ENCODE measurements around the gene C2orf72.
"Not testable (repeated sequence)": the region's sequence is repeated elsewhere in the genome, so short reads cannot be mapped to it uniquely, and the experiment has no call there.

The C2orf72 gene

GRCh38 chr2:231037202-231037730, at the start of gene C2orf72:
Gene C2orf72, plus strand, starts transcription at chr2:231037523. Its CDS starts 43 bp downstream, at chr2:231037566.
- DNase-seq (ENCODE audit: low read depth), result no peak

GRCh38 chr2:230989731-230990130, 47.6 kb upstream of the C2orf72 start:
- DNase-seq (ENCODE audit: low read depth), result no peak

GRCh38 chr2:230990131-230990898, 47.0 kb upstream of the C2orf72 start:
- no peak for DNase-seq (ENCODE audit: low read depth)

- no peak for DNase-seq (ENCODE audit: low read depth)
Observed at GRCh38 chr2:230990899-230991150, 46.5 kb upstream of the C2orf72 start.

GRCh38 chr2:230991598-230991997, 45.7 kb upstream of the C2orf72 start:
- DNase-seq (ENCODE audit: low read depth), result no peak

- DNase-seq (ENCODE audit: low read depth), result no peak
Observed at GRCh38 chr2:230995821-230996220, 41.5 kb upstream of the C2orf72 start, which contains the start of gene SPATA3. Gene SPATA3, plus strand, starts transcription at chr2:230996121. Its CDS starts 113 bp downstream, at chr2:230996234.

- no peak for DNase-seq (ENCODE audit: low read depth)
Observed at GRCh38 chr2:230996661-230997060, 40.7 kb upstream of the C2orf72 start.

GRCh38 chr2:230998882-230999281, 38.4 kb upstream of the C2orf72 start:
- DNase-seq (ENCODE audit: low read depth), result no peak

- no peak for DNase-seq (ENCODE audit: low read depth)
Observed at GRCh38 chr2:230999477-230999876, 37.8 kb upstream of the C2orf72 start.

- no peak for DNase-seq (ENCODE audit: low read depth)
Observed at GRCh38 chr2:231000211-231000904, 37.0 kb upstream of the C2orf72 start.

GRCh38 chr2:231001036-231001435, 36.3 kb upstream of the C2orf72 start:
- no peak for DNase-seq (ENCODE audit: low read depth)

- no peak for DNase-seq (ENCODE audit: low read depth)
Observed at GRCh38 chr2:231001921-231002320, 35.4 kb upstream of the C2orf72 start.

- no peak for DNase-seq (ENCODE audit: low read depth)
Observed at GRCh38 chr2:231002641-231003040, 34.7 kb upstream of the C2orf72 start.

- no peak for DNase-seq (ENCODE audit: low read depth)
Observed at GRCh38 chr2:231003186-231003585, 34.1 kb upstream of the C2orf72 start.

- not testable (repeated sequence) for DNase-seq (ENCODE audit: low read depth)
Observed at GRCh38 chr2:231004930-231005329, 32.4 kb upstream of the C2orf72 start.

GRCh38 chr2:231007286-231008098, 29.8 kb upstream of the C2orf72 start:
- DNase-seq (ENCODE audit: low read depth), result no peak

GRCh38 chr2:231008131-231008530, 29.2 kb upstream of the C2orf72 start:
- no peak for DNase-seq (ENCODE audit: low read depth)

- DNase-seq (ENCODE audit: low read depth), result no peak
Observed at GRCh38 chr2:231009236-231009919, 27.9 kb upstream of the C2orf72 start.

GRCh38 chr2:231010201-231010730, 27.1 kb upstream of the C2orf72 start:
- no peak for DNase-seq (ENCODE audit: low read depth)

GRCh38 chr2:231011526-231011925, 25.8 kb upstream of the C2orf72 start:
- no peak for DNase-seq (ENCODE audit: low read depth)

- DNase-seq (ENCODE audit: low read depth), result no peak
Observed at GRCh38 chr2:231012463-231012862, 24.9 kb upstream of the C2orf72 start.

GRCh38 chr2:231013820-231014219, 23.5 kb upstream of the C2orf72 start:
- DNase-seq (ENCODE audit: low read depth), result no peak
